ENCODE data around the gene SLC6A7.

Gene SLC6A7

DNA sequence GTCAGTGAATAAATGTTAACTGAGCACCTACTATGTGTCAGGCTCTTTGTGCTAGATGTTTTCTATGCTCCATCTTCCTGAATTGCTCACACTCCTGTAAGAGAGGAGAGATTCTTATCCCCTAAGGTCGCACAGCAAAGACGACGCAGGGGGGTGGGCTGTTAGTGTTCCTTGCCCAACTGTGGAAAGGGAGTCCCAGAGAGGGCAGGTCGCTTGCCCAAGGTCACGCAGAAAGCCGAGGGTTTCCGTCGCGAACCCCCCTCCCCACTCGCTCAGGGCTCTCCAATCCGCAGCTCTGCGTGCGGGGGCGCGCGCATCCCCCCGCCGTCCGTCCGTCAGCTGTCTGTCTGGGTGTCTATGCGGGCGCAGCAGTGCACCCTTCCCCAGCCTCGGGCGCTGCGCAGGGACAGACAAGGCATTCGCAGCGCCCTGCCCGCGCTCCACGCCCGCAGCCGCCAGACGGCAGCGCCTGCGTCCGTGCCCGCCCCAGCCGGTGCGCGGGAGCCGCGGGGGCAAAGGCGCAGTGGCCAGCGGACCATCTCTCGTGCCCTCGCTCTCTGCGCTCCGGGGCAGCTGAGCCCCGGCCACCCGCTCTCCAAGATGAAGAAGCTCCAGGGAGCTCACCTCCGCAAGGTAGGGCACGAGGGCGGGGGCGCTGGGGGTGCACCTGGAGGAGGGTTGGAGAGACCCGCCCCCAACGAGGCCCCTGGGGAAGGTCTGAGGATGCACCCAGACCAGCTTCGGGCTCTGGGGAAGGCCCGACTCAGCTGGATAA, at the start of gene SLC6A7:
SLC6A7 (plus strand) TSS at position 335 of the 775 bp plus-strand sequence; CDS start at position 601, 266 bp downstream.
- H3K4me1 ChIP-seq (ENCODE audit: control insufficient read depth, insufficient read depth, low read length, unreplicated experiment), result no peaks in the 10 kb centered on the region
- no peaks in the 10 kb centered on the region for H3K79me2 ChIP-seq (ENCODE audit: control insufficient read depth, insufficient read depth, low read length, unreplicated experiment)
- no peak within 1 kb of the TSS for H2AFZ ChIP-seq (ENCODE audit: low read length, unreplicated experiment)
- H3K36me3 ChIP-seq (ENCODE audit: insufficient read depth, low read length), result no peaks in the 10 kb centered on the region
- no peak within 1 kb of the TSS for H3K27ac ChIP-seq (ENCODE audit: low read depth, low read length)
- peaks cover 44% of the 10 kb centered on the region for H3K27me3 ChIP-seq (ENCODE audit: insufficient read depth, low read length)
- H3K4me3 ChIP-seq (ENCODE audit: low read depth, low read length), result no peak within 1 kb of the TSS

DNA sequence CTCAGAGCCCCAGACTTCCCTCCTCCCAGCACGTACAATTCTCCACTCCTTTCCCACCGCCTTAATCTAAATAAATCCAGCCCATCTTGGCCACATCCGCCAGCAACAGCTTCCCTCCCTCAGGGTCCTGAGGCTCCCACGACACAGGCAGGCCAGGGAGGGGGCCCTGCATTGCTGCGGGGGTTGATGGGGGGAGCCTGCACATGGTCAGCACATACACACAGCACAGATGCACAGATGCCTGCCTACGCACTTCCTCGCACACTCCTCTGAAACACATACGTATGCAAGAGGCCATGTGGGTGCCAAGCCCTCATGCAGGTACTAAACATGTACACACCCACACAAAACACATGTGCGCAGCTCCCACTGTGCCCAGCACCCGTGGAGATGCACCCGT, 49.0 kb upstream of the SLC6A7 start:
- H3K4me3 ChIP-seq (ENCODE audit: low read depth, low read length), result no peak overlapping the region
- H3K27ac ChIP-seq (ENCODE audit: low read depth, low read length), result 0 out of 2 replicates have a peak overlapping the region, but pooled peaks have one; percentile 68
- H3K4me1 ChIP-seq (ENCODE audit: control insufficient read depth, insufficient read depth, low read length, unreplicated experiment), result peaks cover 88% of the 10 kb centered on the region
- H3K36me3 ChIP-seq (ENCODE audit: insufficient read depth, low read length), result no peaks in the 10 kb centered on the region
- H3K27me3 ChIP-seq (ENCODE audit: insufficient read depth, low read length), result no peaks in the 10 kb centered on the region
- H2AFZ ChIP-seq (ENCODE audit: low read length, unreplicated experiment), result no peak overlapping the region
- H3K79me2 ChIP-seq (ENCODE audit: control insufficient read depth, insufficient read depth, low read length, unreplicated experiment), result peaks cover 28% of the 10 kb centered on the region

DNA sequence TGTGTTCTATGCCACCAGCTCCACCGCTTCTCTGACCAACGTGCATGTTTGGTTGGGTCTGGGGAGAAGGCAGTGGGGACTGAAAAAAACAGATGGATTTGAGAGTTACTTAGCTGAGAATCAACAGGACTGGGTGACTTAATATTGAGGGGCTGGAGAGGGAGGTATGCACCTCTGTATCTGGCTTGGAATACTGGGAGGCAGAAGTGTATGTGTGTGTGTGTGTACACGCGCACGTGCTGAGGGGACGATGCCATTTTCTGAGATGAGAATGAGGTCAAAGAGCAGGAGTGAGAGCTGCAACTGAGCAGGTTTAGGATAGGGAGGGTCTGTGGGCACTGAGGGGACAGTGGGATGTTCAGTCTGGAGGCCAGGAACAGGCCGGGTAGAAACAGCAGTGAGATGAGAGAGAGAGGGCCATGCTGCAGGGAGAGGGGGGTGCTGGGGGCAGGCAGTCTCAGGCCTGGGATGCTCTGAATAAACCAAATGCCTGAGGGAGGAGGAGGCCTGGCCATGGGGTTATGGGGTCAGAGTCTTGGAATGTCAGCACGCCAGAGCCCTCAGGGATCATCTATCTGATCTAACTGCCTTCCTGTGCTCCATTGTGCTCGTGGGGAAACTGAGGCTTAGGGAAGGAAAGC, 48.2 kb upstream of the SLC6A7 start:
- Histone ChIP-seq H2AFZ (ENCODE audit: low read length, unreplicated experiment) (no peak overlapping the region), H3K79me2 (ENCODE audit: control insufficient read depth, insufficient read depth, low read length, unreplicated experiment) (peaks cover 36% of the 10 kb centered on the region), H3K4me1 (ENCODE audit: control insufficient read depth, insufficient read depth, low read length, unreplicated experiment) (peaks cover 89% of the 10 kb centered on the region), H3K27ac (ENCODE audit: low read depth, low read length) (peak overlapping the region; percentile 98), H3K36me3 (ENCODE audit: insufficient read depth, low read length) (no peaks in the 10 kb centered on the region), H3K4me3 (ENCODE audit: low read depth, low read length) (no peak overlapping the region), H3K27me3 (ENCODE audit: insufficient read depth, low read length) (no peaks in the 10 kb centered on the region)

- peaks cover 38% of the 10 kb centered on the region for H3K79me2 ChIP-seq (ENCODE audit: control insufficient read depth, insufficient read depth, low read length, unreplicated experiment)
- no peak overlapping the region for H2AFZ ChIP-seq (ENCODE audit: low read length, unreplicated experiment)
- no peaks in the 10 kb centered on the region for H3K27me3 ChIP-seq (ENCODE audit: insufficient read depth, low read length)
- peaks cover 84% of the 10 kb centered on the region for H3K4me1 ChIP-seq (ENCODE audit: control insufficient read depth, insufficient read depth, low read length, unreplicated experiment)
- H3K36me3 ChIP-seq (ENCODE audit: insufficient read depth, low read length), result no peaks in the 10 kb centered on the region
- peak overlapping the region; percentile 98 for H3K27ac ChIP-seq (ENCODE audit: low read depth, low read length)
- H3K4me3 ChIP-seq (ENCODE audit: low read depth, low read length), result no peak overlapping the region; the same call in 1 of the 2 replicates
Measured at GRCh38 chr5:150142185-150142958, 47.5 kb upstream of the SLC6A7 start.

DNA sequence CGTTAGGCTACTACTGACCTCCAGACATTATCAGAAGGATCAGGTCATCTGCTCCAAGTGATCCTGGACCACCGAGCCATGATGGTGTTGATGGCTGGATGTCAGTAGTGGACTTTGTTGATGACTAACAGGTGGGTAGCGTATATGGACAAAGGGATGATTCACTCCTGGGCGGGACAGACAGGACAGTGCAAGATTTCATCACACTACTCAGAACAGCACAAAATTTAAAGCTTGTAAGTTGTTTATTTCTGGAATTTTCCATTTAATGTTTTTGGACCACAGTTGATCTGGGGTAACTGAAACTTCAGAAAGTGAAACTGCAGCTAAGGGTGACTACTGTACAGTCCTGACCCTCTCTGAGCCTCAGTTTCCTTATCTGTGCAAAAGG, 46.9 kb upstream of the SLC6A7 start:
- peaks cover 81% of the 10 kb centered on the region for H3K4me1 ChIP-seq (ENCODE audit: control insufficient read depth, insufficient read depth, low read length, unreplicated experiment)

GRCh38 chr5:150143350-150144245, 46.3 kb upstream of the SLC6A7 start:
- H3K27ac ChIP-seq (ENCODE audit: low read depth, low read length), result peak overlapping the region; percentile 98
- H3K4me3 ChIP-seq (ENCODE audit: low read depth, low read length), result peak overlapping the region; percentile 22
- no peak overlapping the region for H2AFZ ChIP-seq (ENCODE audit: low read length, unreplicated experiment)
- H3K36me3 ChIP-seq (ENCODE audit: insufficient read depth, low read length), result no peaks in the 10 kb centered on the region
- no peaks in the 10 kb centered on the region for H3K27me3 ChIP-seq (ENCODE audit: insufficient read depth, low read length)
- peaks cover 48% of the 10 kb centered on the region for H3K79me2 ChIP-seq (ENCODE audit: control insufficient read depth, insufficient read depth, low read length, unreplicated experiment)
- peaks cover 81% of the 10 kb centered on the region for H3K4me1 ChIP-seq (ENCODE audit: control insufficient read depth, insufficient read depth, low read length, unreplicated experiment)

More for the DNA sequence above, 46.9 kb upstream of the SLC6A7 start:
- H3K4me3 ChIP-seq (ENCODE audit: low read depth, low read length), result peak overlapping the region; percentile 22
- H3K27ac ChIP-seq (ENCODE audit: low read depth, low read length), result peak overlapping the region; percentile 98
- H3K79me2 ChIP-seq (ENCODE audit: control insufficient read depth, insufficient read depth, low read length, unreplicated experiment), result peaks cover 44% of the 10 kb centered on the region
- H3K36me3 ChIP-seq (ENCODE audit: insufficient read depth, low read length), result no peaks in the 10 kb centered on the region
- H2AFZ ChIP-seq (ENCODE audit: low read length, unreplicated experiment), result no peak overlapping the region
- H3K27me3 ChIP-seq (ENCODE audit: insufficient read depth, low read length), result no peaks in the 10 kb centered on the region

DNA sequence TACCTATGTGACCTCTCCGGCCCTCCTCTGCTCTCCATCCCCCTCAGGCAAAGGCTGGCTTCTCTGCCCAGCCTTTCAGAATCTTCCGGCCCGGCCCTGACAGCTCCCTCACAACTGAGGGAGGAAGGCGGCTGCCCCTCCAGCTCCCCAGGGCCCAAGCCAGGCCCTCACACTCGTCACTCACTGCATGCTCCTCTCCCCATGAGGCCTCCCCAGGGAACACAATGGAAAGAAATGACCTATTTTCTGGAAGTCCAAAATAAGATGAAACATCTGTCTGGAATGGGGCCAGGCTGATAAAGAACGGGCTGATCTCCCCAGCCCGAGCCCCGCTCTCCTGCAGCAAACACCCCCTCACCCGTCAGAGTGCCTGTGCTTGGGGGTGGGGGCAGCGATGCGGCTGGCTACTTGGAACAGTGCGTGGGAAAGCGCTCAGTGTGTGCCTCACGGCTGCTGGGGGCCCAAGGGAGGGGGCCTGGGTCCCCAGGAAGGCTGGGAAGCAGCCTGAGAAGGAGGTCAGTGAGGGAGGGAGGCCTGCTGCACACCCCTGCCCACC, 45.5 kb upstream of the SLC6A7 start:
- H2AFZ ChIP-seq (ENCODE audit: low read length, unreplicated experiment), result no peak overlapping the region
- H3K4me1 ChIP-seq (ENCODE audit: control insufficient read depth, insufficient read depth, low read length, unreplicated experiment), result peaks cover 81% of the 10 kb centered on the region
- H3K27me3 ChIP-seq (ENCODE audit: insufficient read depth, low read length), result no peaks in the 10 kb centered on the region
- H3K79me2 ChIP-seq (ENCODE audit: control insufficient read depth, insufficient read depth, low read length, unreplicated experiment), result peaks cover 44% of the 10 kb centered on the region
- peak overlapping the region; percentile 98 for H3K27ac ChIP-seq (ENCODE audit: low read depth, low read length)
- H3K4me3 ChIP-seq (ENCODE audit: low read depth, low read length), result peak overlapping the region; percentile 22
- H3K36me3 ChIP-seq (ENCODE audit: insufficient read depth, low read length), result no peaks in the 10 kb centered on the region

DNA sequence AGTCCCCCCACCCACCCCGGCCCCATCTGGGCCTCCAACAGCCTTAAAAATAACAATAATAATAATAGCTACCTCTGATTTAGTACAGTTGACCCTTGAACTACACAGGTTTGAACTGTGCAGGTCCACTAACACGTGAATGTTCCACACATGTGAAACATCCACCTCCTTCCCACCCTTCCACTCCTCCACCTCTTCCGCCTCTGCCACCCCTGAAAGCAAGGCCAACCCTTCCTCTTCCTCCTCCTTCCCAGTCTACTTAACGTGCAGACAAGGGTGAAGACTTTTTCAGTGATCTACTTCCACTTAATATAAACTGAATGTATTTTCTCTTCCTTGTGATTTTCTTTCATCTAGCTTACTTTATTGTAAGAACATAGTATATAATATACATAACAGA, 45.0 kb upstream of the SLC6A7 start:
- H3K27ac ChIP-seq (ENCODE audit: low read depth, low read length), result peak overlapping the region; percentile 98

GRCh38 chr5:150146235-150146634, 43.6 kb upstream of the SLC6A7 start:
- peaks cover 71% of the 10 kb centered on the region for H3K4me1 ChIP-seq (ENCODE audit: control insufficient read depth, insufficient read depth, low read length, unreplicated experiment)
- H3K79me2 ChIP-seq (ENCODE audit: control insufficient read depth, insufficient read depth, low read length, unreplicated experiment), result peaks cover 35% of the 10 kb centered on the region
- H3K36me3 ChIP-seq (ENCODE audit: insufficient read depth, low read length), result no peaks in the 10 kb centered on the region
- H3K27me3 ChIP-seq (ENCODE audit: insufficient read depth, low read length), result no peaks in the 10 kb centered on the region
- no peak overlapping the region for H3K4me3 ChIP-seq (ENCODE audit: low read depth, low read length)
- peak overlapping the region; percentile 98; the same call in 1 of the 2 replicates for H3K27ac ChIP-seq (ENCODE audit: low read depth, low read length)
- H2AFZ ChIP-seq (ENCODE audit: low read length, unreplicated experiment), result no peak overlapping the region

More for the DNA sequence above, 45.0 kb upstream of the SLC6A7 start:
- H3K36me3 ChIP-seq (ENCODE audit: insufficient read depth, low read length), result no peaks in the 10 kb centered on the region
- H2AFZ ChIP-seq (ENCODE audit: low read length, unreplicated experiment), result no peak overlapping the region
- peaks cover 45% of the 10 kb centered on the region for H3K79me2 ChIP-seq (ENCODE audit: control insufficient read depth, insufficient read depth, low read length, unreplicated experiment)
- no peaks in the 10 kb centered on the region for H3K27me3 ChIP-seq (ENCODE audit: insufficient read depth, low read length)
- peaks cover 78% of the 10 kb centered on the region for H3K4me1 ChIP-seq (ENCODE audit: control insufficient read depth, insufficient read depth, low read length, unreplicated experiment)
- H3K4me3 ChIP-seq (ENCODE audit: low read depth, low read length), result peak overlapping the region; percentile 22; the same call in 1 of the 2 replicates
